T1000 (cell line): Measurements from ENCODE around the gene ELAVL4.

ENCODE experiments used
- DNase-seq: peaks from one replicate; lab custom pipeline; 2025; ENCODE audit warnings: mixed read lengths; lab: John Stamatoyannopoulos, UW

ELAVL4 gene

GRCh38 chr1:50180367-50180766, 71.6 kb downstream of the ELAVL4 start:
- DNase-seq: no peak

GRCh38 chr1:50181027-50181663, 72.4 kb downstream of the ELAVL4 start:
- DNase-seq: no peak

GRCh38 chr1:50183378-50184133, 74.8 kb downstream of the ELAVL4 start:
- no peak for DNase-seq

- peak; percentile 22 for DNase-seq
Observed at GRCh38 chr1:50189369-50189768, 80.6 kb downstream of the ELAVL4 start.

- no peak for DNase-seq
Observed at GRCh38 chr1:50193002-50193401, 84.3 kb downstream of the ELAVL4 start.

- no peak for DNase-seq
Observed at GRCh38 chr1:50195205-50195604, 86.5 kb downstream of the ELAVL4 start.

- no peak for DNase-seq
Observed at GRCh38 chr1:50196081-50196480, 87.4 kb downstream of the ELAVL4 start.

GRCh38 chr1:50197216-50197615, 88.5 kb downstream of the ELAVL4 start:
- no peak for DNase-seq

GRCh38 chr1:50208315-50208714, 99.6 kb downstream of the ELAVL4 start:
- peak; percentile 54 for DNase-seq

- DNase-seq: no peak
Observed at GRCh38 chr1:50208756-50209155, 100.0 kb downstream of the ELAVL4 start.

- no peak for DNase-seq
Observed at GRCh38 chr1:50209749-50210148, 101.0 kb downstream of the ELAVL4 start.

- no peak for DNase-seq
Observed at GRCh38 chr1:50213505-50213904, 104.8 kb downstream of the ELAVL4 start.

- no peak for DNase-seq
Observed at GRCh38 chr1:50214717-50215116, 106.0 kb downstream of the ELAVL4 start.

- DNase-seq: no peak
Observed at GRCh38 chr1:50218344-50219120, 109.8 kb downstream of the ELAVL4 start.

GRCh38 chr1:50228871-50229384, 120.2 kb downstream of the ELAVL4 start:
- no peak for DNase-seq

GRCh38 chr1:50231209-50231608, 122.5 kb downstream of the ELAVL4 start:
- DNase-seq: no peak

GRCh38 chr1:50232336-50232735, 123.6 kb downstream of the ELAVL4 start:
- no peak for DNase-seq

GRCh38 chr1:50236656-50237055, 127.9 kb downstream of the ELAVL4 start:
- DNase-seq: no peak

GRCh38 chr1:50237056-50237455, 128.3 kb downstream of the ELAVL4 start:
- no peak for DNase-seq

- no peak for DNase-seq
Observed at GRCh38 chr1:50243939-50244338, 135.2 kb downstream of the ELAVL4 start.

GRCh38 chr1:50246869-50247268, 138.1 kb downstream of the ELAVL4 start:
- no peak for DNase-seq

- no peak for DNase-seq
Observed at GRCh38 chr1:50251702-50252101, 143.0 kb downstream of the ELAVL4 start.

GRCh38 chr1:50252196-50252595, 143.5 kb downstream of the ELAVL4 start:
- no peak for DNase-seq
